HTERT RPE-1 (cell line): ENCODE data around the gene IQGAP2.
"Not testable (repeated sequence)": the region's sequence is repeated elsewhere in the genome, so short reads cannot be mapped to it uniquely, and the experiment has no call there.

Experiments used
- in situ Hi-C: fragments of 300-500 bp; cut with MboI; formaldehyde crosslinking; loops from 4 replicates; pipeline ENCODE4 v1.14.3; 2020; ENCODE audit warnings: low sequenced_read_pairs

The IQGAP2 gene

DNA sequence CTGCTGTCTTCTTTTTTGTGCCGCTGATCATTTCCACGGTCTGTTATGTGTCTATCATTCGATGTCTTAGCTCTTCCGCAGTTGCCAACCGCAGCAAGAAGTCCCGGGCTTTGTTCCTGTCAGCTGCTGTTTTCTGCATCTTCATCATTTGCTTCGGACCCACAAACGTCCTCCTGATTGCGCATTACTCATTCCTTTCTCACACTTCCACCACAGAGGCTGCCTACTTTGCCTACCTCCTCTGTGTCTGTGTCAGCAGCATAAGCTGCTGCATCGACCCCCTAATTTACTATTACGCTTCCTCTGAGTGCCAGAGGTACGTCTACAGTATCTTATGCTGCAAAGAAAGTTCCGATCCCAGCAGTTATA, 329.9 kb downstream of the IQGAP2 start:
- in situ Hi-C loops: no loop called here

DNA sequence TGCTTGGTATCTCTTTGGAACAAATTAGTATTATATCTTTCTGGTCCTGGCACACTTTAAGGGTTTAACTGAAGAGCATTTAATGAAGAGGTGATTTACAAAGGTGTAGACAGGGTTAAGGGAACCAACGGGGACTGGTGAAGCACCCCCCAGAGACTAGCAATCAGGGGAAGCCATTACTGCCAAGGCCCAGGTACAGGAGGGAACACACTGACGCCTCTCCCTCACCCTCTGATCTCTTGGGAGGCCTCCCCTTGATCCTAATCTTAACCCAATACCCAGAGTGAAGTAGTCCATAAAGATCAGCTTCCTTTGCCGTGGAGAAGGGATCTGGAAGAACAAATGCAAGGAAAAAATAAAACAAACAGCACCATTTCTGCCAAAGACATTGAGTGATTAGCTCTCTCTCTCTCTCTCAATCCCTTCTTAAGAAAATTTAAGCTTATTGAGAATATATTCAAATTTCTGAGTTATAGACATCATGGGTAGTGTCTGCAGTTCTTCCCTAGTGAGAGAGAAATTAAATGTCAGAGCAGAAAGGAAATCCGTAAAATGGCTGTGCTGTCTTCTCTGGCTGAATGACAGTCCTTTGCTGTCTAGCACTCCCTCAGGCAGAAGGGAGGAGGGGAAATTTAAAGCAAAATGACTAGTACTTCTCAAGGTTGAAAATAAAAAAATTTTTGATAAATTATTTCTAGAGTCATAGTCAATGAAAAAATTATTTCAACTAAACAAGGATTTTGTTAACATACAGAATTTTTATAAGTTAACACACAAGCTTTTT, 332.9 kb downstream of the IQGAP2 start:
- in situ Hi-C loops: no loop called here

DNA sequence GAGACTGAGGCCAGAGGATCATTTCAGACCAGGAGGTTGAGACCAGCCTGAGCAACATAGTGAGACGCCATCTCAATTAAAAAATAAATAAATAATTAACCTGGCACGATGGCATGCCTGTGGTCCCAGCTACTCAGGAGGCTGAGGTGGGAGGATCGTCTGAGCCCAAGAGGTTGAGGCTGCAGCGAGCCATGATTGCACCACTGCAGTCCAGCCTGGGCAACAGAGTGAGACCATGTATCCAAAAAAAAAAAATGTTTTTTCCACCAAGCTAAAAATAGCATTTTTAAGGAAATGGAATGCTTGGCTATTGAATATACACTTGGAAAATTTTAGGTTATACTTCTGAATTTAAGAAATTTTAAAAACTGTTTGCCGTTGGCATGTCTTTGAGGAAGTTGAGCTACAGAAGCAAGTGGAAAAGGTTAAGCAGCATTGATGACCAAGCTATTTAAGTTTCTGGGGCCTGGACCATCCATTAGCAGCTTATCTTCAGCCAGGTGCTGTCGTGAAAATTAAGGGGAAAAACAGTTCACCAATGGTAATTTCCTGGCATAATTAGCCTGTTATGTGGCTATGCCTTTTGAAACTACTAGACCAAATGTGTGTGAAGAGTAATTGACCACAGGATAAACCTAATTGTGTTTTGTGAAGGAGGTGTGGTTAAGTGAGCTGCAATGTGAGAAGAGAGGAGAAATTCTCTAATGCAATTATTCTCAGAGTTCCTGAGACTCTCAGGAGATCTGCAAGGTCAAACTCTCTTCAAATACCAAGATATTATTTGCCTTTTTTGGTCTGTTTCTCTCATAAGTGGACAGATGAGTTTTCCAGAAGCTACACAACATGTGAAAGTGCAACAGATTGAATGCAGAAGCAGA, 333.8 kb downstream of the IQGAP2 start:
- in situ Hi-C loops: no loop called here

DNA sequence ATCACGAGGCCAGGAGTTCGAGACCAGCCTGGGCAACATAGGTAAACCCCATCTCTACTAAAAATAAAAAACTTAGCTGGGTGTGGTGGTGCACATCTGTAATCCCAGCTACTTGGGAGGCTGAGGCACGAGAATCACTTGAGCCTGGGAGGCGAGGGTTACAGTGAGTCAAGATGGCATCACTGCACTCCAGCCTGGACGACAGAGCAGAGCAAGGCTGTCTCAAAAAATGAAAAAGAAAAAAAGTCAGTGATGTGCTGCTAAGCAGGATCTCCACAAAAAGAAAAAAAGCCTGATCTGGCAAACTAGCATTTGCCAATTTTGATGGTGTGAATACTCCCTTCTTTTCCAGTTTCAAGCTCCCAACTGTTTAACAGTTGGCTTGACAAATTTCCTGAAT, 334.8 kb downstream of the IQGAP2 start:
- in situ Hi-C loops: no loop called here

DNA sequence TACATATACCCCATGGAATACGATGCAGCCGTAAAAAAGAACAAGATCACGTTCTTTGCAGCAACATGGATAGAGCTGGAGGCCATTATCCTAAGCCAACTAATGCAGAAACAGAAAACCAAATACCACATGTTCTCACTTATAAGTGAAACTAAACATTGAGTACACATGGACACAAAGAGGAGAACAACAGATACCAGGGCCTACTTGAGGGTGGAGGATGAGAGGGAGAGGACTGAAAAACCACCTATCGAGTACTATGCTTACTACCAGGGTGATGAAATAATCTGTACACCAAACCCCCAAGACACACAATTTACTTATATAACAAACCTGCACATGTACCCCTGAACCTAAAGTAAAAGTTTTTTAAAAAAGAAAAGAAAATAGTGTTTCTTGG, 338.4 kb downstream of the IQGAP2 start:
- in situ Hi-C loops: not testable (repeated sequence)

DNA sequence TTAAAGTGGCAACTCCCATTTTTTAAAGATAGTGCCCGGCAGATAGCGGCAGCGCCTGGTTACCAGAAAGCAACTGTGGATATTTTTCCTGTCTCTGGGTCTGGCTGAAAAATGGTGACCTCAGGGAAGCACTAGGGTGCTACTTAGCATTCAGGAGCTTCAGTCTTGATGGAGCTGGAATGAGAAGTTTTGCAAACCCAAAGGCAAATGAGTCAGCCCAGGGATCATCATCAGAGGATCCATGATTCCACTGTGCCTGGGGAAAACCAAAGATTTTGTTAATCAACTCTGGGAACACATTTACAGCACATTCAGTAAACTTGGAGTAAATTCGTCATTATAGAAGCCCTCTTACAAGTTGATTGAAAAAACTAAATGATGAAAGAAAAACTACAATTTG, 339.5 kb downstream of the IQGAP2 start:
- in situ Hi-C loops: no loop called here

DNA sequence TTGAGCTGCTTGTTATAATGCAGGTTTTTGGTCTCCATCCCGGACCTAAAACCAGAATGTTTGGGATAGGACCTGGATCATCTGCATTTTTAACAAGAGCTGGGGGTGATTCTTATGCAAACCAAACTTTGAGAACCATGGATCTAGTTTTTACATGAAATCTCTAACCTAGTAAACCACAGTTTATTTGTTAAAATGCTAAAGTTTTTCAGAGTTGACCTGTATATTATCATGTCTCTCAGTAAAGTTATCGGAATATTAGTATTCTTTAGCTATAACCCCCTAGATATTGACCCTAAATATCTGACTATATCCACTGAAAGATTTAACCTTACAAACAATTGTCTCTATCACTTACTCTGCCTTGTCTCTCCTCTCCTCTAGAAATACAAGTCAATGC, 341.5 kb downstream of the IQGAP2 start:
- in situ Hi-C loops: no loop called here

DNA sequence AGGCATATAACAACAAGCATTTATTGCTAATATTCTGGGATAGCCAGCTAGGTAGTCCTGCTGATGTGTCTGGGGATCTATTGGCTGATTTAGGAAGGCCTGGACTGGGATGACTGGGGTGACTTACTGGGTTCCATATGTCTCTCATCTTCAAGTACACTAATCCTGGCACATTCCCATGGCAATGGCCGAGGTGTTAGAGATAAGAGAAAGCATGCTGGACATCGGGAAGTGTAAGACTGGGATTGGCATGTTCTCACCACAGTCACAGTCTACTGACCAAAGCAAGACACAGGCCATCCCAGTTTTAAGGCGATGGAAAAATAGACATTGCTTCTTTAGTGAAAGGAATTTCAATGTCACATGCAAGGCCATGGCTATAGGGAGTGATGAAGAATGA, 342.6 kb downstream of the IQGAP2 start:
- in situ Hi-C loops: no loop called here

DNA sequence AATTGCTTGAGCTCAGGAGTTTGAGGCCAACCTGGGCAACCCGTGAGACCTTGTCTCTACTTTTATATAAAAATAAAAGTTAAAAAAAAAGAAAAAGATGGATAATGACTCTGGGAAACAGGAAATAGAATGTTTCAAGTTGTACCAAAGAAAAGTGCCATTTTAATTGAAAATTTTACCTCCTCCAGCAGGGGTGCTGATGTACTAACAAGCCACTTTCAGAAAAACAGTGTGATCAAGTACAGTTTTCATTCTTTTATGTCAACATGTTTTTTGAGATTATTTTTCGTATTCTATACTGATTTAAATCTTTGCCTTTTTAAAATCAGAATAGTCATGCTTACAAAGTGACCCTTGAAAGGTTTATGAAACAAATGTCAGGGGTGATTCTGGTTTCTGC, 343.6 kb downstream of the IQGAP2 start:
- in situ Hi-C loops: no loop called here

DNA sequence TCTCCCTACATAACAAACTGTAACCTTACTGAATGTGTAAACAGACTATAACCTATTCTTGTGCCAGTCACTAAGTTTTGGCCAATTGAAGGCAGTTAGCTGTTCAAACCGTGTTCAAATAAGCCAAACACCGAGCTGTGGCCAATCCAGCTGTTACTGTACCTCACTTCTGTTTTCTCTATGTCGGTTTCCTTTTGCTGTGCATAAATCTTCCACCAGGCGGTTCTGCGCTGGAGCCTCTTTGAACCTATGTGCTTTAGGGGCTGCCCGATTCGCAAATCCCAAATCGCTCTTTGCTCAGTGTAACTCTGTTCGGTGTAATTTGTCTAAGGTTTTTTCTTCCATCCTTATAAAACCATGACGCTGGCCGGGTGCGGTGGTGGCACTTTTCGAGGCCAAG, 344.6 kb downstream of the IQGAP2 start:
- in situ Hi-C loops: no loop called here

DNA sequence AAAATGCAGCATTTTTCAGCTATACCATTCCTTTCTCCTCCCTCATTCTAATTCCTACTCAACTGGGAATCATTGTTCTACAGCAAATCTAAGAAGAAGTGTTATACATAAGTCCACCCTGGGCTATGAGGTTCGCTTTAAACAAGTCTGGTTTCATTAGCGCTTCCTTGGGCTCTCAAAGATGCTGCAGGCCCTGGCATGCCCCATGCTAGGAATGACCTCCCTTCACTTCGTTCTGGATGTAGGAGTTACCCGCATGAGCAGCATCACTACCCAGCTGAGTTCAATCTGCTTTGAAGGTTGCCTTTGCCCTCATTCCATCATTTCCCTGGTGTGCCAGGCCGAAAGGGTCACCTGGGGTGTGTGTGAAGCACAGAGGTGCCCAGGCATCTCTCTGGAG, 348.2 kb downstream of the IQGAP2 start:
- in situ Hi-C loops: no loop called here

DNA sequence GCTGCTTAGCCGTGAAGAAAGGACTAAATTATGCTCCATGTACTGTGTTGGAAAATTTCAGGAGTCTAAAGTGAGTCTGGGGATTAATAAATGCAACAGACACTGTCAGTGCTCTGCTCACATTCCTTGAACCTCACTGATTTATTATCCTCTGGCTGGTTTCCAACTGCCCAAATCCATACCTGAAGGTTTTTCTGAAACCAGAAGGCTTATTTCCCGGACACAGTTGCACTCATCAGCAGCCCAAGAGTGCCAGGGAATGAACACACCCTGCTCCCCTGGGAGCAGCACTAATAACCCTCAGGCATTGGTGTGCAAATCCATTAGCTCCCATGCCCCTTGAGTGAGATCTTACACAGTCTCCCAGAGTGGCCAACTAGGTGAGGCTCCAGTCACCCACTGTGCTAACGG, 351.6 kb downstream of the IQGAP2 start:
- in situ Hi-C loops: no loop called here

DNA sequence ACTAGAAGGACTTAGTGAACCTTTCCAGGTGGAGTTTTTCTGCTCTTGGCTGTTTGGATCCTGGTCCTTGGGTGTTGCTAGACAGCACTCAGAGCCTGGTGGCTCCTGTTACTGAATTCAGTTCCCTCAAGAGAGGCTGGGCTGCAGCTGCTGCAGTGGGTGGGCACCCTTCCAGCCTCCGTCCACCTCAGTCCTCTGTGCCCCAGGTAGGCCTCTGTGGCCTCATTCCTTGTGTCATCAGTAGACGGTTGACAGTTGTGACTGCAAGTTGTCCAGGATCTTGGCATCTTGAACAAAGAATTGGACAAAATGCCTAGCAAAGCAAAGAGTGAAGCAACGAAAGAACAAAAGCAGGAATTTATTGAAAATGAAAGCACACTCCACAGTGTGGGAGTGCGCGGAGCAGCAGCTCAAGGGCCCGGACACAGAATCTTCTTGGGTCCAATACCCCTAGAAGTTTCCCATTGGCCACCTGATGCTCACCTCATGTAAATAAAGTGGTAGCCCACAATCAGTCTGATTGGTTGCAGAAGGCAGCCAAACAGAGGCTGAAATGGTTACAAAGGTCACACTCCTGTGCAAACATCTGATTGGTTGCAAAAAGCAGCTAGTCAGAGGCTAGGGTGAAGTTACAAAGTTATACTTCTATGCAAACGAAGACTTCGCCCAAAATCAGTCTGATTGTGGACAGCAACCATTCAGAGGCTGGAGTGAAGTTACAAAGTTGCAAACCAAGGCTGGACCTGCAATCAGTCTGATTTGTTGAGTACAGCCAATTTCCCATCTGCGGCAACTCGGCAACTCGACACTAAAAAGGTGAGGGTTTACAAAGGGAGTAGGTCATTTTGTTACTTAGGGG, 352.9 kb downstream of the IQGAP2 start:
- in situ Hi-C loops: no loop called here

DNA sequence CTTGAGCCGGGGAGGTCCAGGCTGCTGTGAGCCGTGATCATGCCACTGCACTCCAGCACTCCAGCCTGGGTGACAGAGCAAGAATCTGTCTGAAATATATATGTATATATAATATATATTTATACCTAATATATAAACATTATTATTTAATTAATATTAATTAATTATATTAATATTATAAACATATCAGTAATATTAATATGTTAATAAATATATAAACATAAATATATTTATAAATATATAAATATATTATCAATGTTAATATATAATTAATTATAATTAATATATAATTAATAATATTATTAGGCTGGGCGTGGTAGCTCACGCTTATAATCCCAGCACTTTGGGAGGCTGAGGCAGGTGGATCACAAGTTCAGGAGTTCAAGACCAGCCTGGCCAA, 354.0 kb downstream of the IQGAP2 start:
- in situ Hi-C loops: no loop called here
